Measurements from ENCODE around the gene FAM83B.

DNA sequence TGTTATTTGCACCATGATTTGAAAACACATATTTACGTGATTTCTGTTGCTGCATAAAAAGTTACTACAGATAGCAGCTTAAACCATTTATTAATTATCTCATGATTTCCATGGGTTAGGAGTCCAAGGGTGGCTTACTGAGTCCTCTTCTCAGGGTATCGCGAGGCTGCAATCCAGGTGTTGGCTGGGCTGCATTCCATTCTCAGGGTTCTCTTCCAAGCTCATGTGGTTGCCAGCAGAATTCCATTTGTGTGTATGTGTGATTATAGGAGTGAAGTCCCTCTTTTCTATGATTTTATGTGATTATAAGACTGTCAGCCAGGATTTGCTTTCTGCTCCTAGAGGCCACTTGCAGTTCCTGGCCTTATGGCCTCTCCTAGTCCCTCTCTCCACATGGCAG is 135.1 kb downstream of the FAM83B start:
- TF ChIP-seq EZH2 (IDR thresholded peaks at IDR 0.05; ENCODE audit: low read length, unreplicated experiment) (no peak), EZH2phosphoT487 (IDR thresholded peaks at IDR 0.05; ENCODE audit: borderline replicate concordance, low read length) (no peak)
- TF ChIP-seq, protein P1, sequence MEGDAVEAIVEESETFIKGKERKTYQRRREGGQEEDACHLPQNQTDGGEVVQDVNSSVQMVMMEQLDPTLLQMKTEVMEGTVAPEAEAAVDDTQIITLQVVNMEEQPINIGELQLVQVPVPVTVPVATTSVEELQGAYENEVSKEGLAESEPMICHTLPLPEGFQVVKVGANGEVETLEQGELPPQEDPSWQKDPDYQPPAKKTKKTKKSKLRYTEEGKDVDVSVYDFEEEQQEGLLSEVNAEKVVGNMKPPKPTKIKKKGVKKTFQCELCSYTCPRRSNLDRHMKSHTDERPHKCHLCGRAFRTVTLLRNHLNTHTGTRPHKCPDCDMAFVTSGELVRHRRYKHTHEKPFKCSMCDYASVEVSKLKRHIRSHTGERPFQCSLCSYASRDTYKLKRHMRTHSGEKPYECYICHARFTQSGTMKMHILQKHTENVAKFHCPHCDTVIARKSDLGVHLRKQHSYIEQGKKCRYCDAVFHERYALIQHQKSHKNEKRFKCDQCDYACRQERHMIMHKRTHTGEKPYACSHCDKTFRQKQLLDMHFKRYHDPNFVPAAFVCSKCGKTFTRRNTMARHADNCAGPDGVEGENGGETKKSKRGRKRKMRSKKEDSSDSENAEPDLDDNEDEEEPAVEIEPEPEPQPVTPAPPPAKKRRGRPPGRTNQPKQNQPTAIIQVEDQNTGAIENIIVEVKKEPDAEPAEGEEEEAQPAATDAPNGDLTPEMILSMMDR (conservative IDR thresholded peaks at IDR 0.05; ENCODE audit: low read depth, low read length) = no peak
